ENCODE results near the gene ACAD8. TPM values are rescaled to one million over a fixed set of nuclear protein-coding genes. Genes with fewer than 3 reads are reported as not detected.

Gene ACAD8
- polyA plus RNA-seq, 1 of the 3 experiments (the other 2 are of a cell fraction), result 29.8 TPM

GRCh38 chr11:134248910-134249480 is 4.4 kb upstream of the ACAD8 start:
- Histone ChIP-seq H3K9ac (no peak overlapping the region), H3K9me3 (no peaks in the 10 kb centered on the region), H3K36me3 (replicated peaks in 1 of 2; ENCODE audit: control insufficient read depth in 1 of 2, insufficient read depth in 2 of 2, low read length in 1 of 2) (peaks cover 18 to 71% of the 10 kb centered on the region in 2 experiments), H3F3A (replicated peaks; ENCODE audit: insufficient read depth) (no peaks in the 10 kb centered on the region), H3K27ac (ENCODE audit: low read depth in 2 of 2, low read length in 1 of 2) (no peak overlapping the region), H4K20me1 (ENCODE audit: insufficient read depth) (no peaks in the 10 kb centered on the region), H3K27me3 (ENCODE audit: insufficient read depth) (no peaks in the 10 kb centered on the region), H3K79me2 (ENCODE audit: insufficient read depth) (peaks cover 17% of the 10 kb centered on the region), H3K9me2 (no peaks in the 10 kb centered on the region), H3K4me1 (ENCODE audit: control insufficient read depth in 1 of 2, insufficient read depth in 2 of 2, low read depth in 1 of 2, low read length in 1 of 2) (peaks cover 0 to 7% of the 10 kb centered on the region in 2 experiments; a peak in 2 of 4 replicates), H2AFZ (ENCODE audit: low read depth) (no peak overlapping the region), H3K4me3 (ENCODE audit: low read depth in 2 of 2, low read length in 1 of 2) (no peak overlapping the region), H3K4me2 (no peak overlapping the region)
- TF ChIP-seq REST (IDR thresholded peaks at IDR 0.05; ENCODE audit: low read depth, low read length), result no peak
- TF ChIP-seq TAF1 (IDR thresholded peaks at IDR 0.05; ENCODE audit: borderline replicate concordance, low read depth, low read length), result no peak
- no peak for TF ChIP-seq FOSL2 (IDR thresholded peaks at IDR 0.05; ENCODE audit: borderline replicate concordance, low read depth)
- TF ChIP-seq SIN3A (IDR thresholded peaks at IDR 0.05; ENCODE audit: borderline replicate concordance, low read depth, low read length), result no peak
- no peak for TF ChIP-seq ELF1 (IDR thresholded peaks at IDR 0.05)
- no peak for TF ChIP-seq MEF2A (IDR thresholded peaks at IDR 0.05; ENCODE audit: borderline replicate concordance, low read depth)
- no peak for TF ChIP-seq USF1 (IDR thresholded peaks at IDR 0.05; ENCODE audit: borderline replicate concordance, low read depth)
- TF ChIP-seq, protein P1, sequence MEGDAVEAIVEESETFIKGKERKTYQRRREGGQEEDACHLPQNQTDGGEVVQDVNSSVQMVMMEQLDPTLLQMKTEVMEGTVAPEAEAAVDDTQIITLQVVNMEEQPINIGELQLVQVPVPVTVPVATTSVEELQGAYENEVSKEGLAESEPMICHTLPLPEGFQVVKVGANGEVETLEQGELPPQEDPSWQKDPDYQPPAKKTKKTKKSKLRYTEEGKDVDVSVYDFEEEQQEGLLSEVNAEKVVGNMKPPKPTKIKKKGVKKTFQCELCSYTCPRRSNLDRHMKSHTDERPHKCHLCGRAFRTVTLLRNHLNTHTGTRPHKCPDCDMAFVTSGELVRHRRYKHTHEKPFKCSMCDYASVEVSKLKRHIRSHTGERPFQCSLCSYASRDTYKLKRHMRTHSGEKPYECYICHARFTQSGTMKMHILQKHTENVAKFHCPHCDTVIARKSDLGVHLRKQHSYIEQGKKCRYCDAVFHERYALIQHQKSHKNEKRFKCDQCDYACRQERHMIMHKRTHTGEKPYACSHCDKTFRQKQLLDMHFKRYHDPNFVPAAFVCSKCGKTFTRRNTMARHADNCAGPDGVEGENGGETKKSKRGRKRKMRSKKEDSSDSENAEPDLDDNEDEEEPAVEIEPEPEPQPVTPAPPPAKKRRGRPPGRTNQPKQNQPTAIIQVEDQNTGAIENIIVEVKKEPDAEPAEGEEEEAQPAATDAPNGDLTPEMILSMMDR (IDR thresholded peaks at IDR 0.05), result no peak
- TF ChIP-seq RAD21 (IDR thresholded peaks at IDR 0.05; ENCODE audit: low read length), result no peak
- TF ChIP-seq, protein P2, sequence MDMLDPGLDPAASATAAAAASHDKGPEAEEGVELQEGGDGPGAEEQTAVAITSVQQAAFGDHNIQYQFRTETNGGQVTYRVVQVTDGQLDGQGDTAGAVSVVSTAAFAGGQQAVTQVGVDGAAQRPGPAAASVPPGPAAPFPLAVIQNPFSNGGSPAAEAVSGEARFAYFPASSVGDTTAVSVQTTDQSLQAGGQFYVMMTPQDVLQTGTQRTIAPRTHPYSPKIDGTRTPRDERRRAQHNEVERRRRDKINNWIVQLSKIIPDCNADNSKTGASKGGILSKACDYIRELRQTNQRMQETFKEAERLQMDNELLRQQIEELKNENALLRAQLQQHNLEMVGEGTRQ (IDR thresholded peaks at IDR 0.05; ENCODE audit: borderline replicate concordance, low read depth, low read length), result no peak
- no peak for TF ChIP-seq ZBTB33 (IDR thresholded peaks at IDR 0.05; ENCODE audit: borderline replicate concordance, low read depth)
- TF ChIP-seq GABPA (IDR thresholded peaks at IDR 0.05; ENCODE audit: low read depth), result no peak
- TF ChIP-seq FOXJ3 (CRISPR knock-in tag; IDR thresholded peaks at IDR 0.05), result no peak
- TF ChIP-seq RXRA (IDR thresholded peaks at IDR 0.05; ENCODE audit: borderline replicate concordance, low read depth), result no peak
- no peak for TF ChIP-seq TEAD4 (IDR thresholded peaks at IDR 0.05; ENCODE audit: borderline replicate concordance, insufficient read depth)
- TF ChIP-seq RFX5 (IDR thresholded peaks at IDR 0.05; ENCODE audit: low read length), result no peak
- no peak for TF ChIP-seq RCOR1 (IDR thresholded peaks at IDR 0.05; ENCODE audit: low read length)
- TF ChIP-seq NRF1 (IDR thresholded peaks at IDR 0.05; ENCODE audit: low read depth, low read length), result no peak
- no peak for TF ChIP-seq IRF3 (IDR thresholded peaks at IDR 0.05; ENCODE audit: low read depth, low read length)
- 81% methylated on average over 7 of the region's 7 CpGs for WGBS (ENCODE audit: low lambda C conversion rate)
- ChIA-PET CTCF (interaction anchor here (0.8 to 2.5 kb wide), 2 partner anchors 9 to 27 kb away, joined by 3 to 8 read pairs; no protein-coding TSS in a partner anchor), POLR2A (no interaction called here)
- no peak for DNase-seq

All from SK-N-SH (cell line).